ENCODE results near the gene PSMC5. TPM values are rescaled to one million over a fixed set of nuclear protein-coding genes. Genes with fewer than 3 reads are reported as not detected.

PSMC5 gene
- total and polyA plus RNA-seq, 10 donors, result 74.5 to 175 (median 99.9) TPM

GRCh38 chr17:63834431-63835166, 7.4 kb downstream of the PSMC5 start:
- H3K27ac ChIP-seq, result peak overlapping the region; percentile 19 to 66 (median 39)
- H3K27me3 ChIP-seq (replicated peaks in 1 of 7), result no peaks in the 10 kb centered on the region
- intact Hi-C loops (cut with DNase I; ENCODE audit: low total_unique reads), result no loop called here
- H3K4me1 ChIP-seq, result peaks cover 22 to 97% (median 57%) of the 10 kb centered on the region in 6 donors
- TF ChIP-seq CTCF (IDR thresholded peaks at IDR 0.05 in 8 of 11, conservative IDR thresholded peaks at IDR 0.05 in 3 of 11), result peak in 10 of 11 experiments; percentile 8 to 73 (median 48)
- no peak for TF ChIP-seq POLR2AphosphoS5 (IDR thresholded peaks at IDR 0.05)
- peak; percentile 83 for DNase-seq
- no peaks in the 10 kb centered on the region for H3K9me3 ChIP-seq
- no peak overlapping the region for H3K4me3 ChIP-seq
- peaks cover 7 to 89% (median 75%) of the 10 kb centered on the region in 6 donors for H3K36me3 ChIP-seq
- WGBS, 5 donors, result 28 to 38% (median 33%) methylated on average over 13 of the region's 13 CpGs

GRCh38 chr17:63835167-63835720, 8.0 kb downstream of the PSMC5 start:
- Histone ChIP-seq H3K4me3 (no peak overlapping the region), H3K27ac (peak overlapping the region in 5 of 8 donors; percentile 31 to 66 (median 42)), H3K9me3 (no peaks in the 10 kb centered on the region), H3K36me3 (peaks cover 7 to 82% (median 69%) of the 10 kb centered on the region in 6 donors), H3K4me1 (peaks cover 27 to 97% (median 59%) of the 10 kb centered on the region in 6 donors), H3K27me3 (replicated peaks in 1 of 7) (no peaks in the 10 kb centered on the region)
- TF ChIP-seq CTCF (IDR thresholded peaks at IDR 0.05 in 8 of 11, conservative IDR thresholded peaks at IDR 0.05 in 3 of 11), result peak in 2 of 11 experiments; percentile 8 to 17
- no peak for TF ChIP-seq POLR2A (IDR thresholded peaks at IDR 0.05)
- DNase-seq, result peak; percentile 47
- intact Hi-C loops (cut with DNase I; ENCODE audit: low total_unique reads), result no loop called here
- 85 to 92% (median 87%) methylated on average over 9 of the region's 9 CpGs for WGBS, 5 donors

- H3K36me3 ChIP-seq, result peaks cover 7 to 66% (median 53%) of the 10 kb centered on the region in 6 donors
- TF ChIP-seq POLR2AphosphoS5 (IDR thresholded peaks at IDR 0.05) (no peak), CTCF (IDR thresholded peaks at IDR 0.05 in 8 of 11, conservative IDR thresholded peaks at IDR 0.05 in 3 of 11) (no peak), POLR2A (IDR thresholded peaks at IDR 0.05) (no peak)
- WGBS, 5 donors, result 92 to 97% (median 96%) methylated on average over 7 of the region's 7 CpGs
- no peaks in the 10 kb centered on the region for H3K27me3 ChIP-seq (replicated peaks in 1 of 7)
- peaks cover 43 to 97% (median 60%) of the 10 kb centered on the region in 6 donors for H3K4me1 ChIP-seq
- DNase-seq, result peak; percentile 54
- intact Hi-C loops (cut with DNase I; ENCODE audit: low total_unique reads), result no loop called here
- no peaks in the 10 kb centered on the region for H3K9me3 ChIP-seq
- no peak overlapping the region for H3K4me3 ChIP-seq
- H3K27ac ChIP-seq, result peak overlapping the region in 3 of 8 donors; percentile 97
Observed at GRCh38 chr17:63836811-63837210, 9.6 kb downstream of the PSMC5 start.

GRCh38 chr17:63837480-63837879, 10.2 kb downstream of the PSMC5 start:
- Histone ChIP-seq H3K9me3 (no peaks in the 10 kb centered on the region), H3K27ac (peak overlapping the region in 6 of 8 donors; percentile 38 to 97 (median 97)), H3K27me3 (replicated peaks in 1 of 7) (peaks cover 0 to 1% (median 0%) of the 10 kb centered on the region in 7 donors), H3K4me1 (peaks cover 43 to 94% (median 61%) of the 10 kb centered on the region in 6 donors), H3K36me3 (peaks cover 7 to 60% (median 47%) of the 10 kb centered on the region in 6 donors), H3K4me3 (no peak overlapping the region)
- WGBS, 5 donors, result 80 to 90% (median 89%) methylated on average over 5 to 12 of the region's 12 CpGs
- TF ChIP-seq POLR2AphosphoS5 (IDR thresholded peaks at IDR 0.05) (peak in 1 of 3 donors; percentile 47), CTCF (IDR thresholded peaks at IDR 0.05 in 8 of 11, conservative IDR thresholded peaks at IDR 0.05 in 3 of 11) (no peak)
- intact Hi-C loops (cut with DNase I; ENCODE audit: low total_unique reads), result no loop called here
- DNase-seq, result peak; percentile 68

All from spleen (tissue), 11 donors.